Nephron (organoid): ENCODE measurements around the gene RIMBP2.

ENCODE experiments used
- H3K27ac Mint-ChIP-seq, 3 experiments: 2 replicates each; pipeline ENCODE4 v1.8.0; 2020; ENCODE audit warnings: mixed read lengths in 3 of 3, mild to moderate bottlenecking in 2 of 3, moderate library complexity in 1 of 3
- H3K27me3 Mint-ChIP-seq: 2 replicates; pipeline ENCODE4 v1.8.0; 2021; ENCODE audit warnings: low read depth, mild to moderate bottlenecking, moderate library complexity, mixed read lengths
- H3K36me3 Mint-ChIP-seq: 2 replicates; pipeline ENCODE4 v1.8.0; 2020; ENCODE audit warnings: low read depth, mixed read lengths
- H3K4me1 Mint-ChIP-seq: 2 replicates; pipeline ENCODE4 v1.8.0; 2020; ENCODE audit warnings: mixed read lengths
- H3K4me3 Mint-ChIP-seq, 3 experiments: 2 replicates each; pipeline ENCODE4 v1.8.0; 2020; ENCODE audit warnings: mild to moderate bottlenecking in 3 of 3, mixed read lengths in 3 of 3, moderate library complexity in 2 of 3
- H3K9me3 Mint-ChIP-seq: 2 replicates; pipeline ENCODE4 v1.8.0; 2020; ENCODE audit warnings: mixed read lengths
- CTCF ChIP-seq, 3 experiments: fragments of 200-600 bp; sonication (generic); IDR thresholded peaks; one replicate each; pipeline ENCODE4 v1.5.0; 2021; ENCODE audit warnings: antibody characterized with exemption in 3 of 3; ENCODE audit not compliant: unreplicated experiment in 3 of 3

Gene RIMBP2

DNA sequence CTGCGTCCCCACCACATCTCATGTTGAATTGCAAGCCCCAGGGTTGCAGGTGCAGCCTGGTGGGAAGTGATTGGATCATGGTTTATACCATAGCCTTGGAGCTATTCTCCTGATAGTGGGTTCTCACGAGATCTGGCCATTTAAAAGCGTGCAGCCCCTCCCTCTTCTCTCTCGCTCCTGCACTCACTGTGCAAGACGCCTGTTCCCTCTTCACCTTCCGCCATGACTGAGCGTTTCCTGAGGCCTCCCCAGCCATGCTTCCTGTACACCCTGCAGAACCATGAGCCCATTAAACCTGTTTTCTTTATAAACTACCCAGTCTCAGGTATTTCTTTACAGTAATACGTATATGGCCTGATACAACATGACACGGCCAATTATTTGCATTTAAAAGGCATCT is 146.6 kb downstream of the RIMBP2 start:
- no peak for TF ChIP-seq CTCF (IDR thresholded peaks at IDR 0.05; ENCODE audit: unreplicated experiment in 3 of 3)
- Mint-ChIP-seq H3K9me3 (peaks cover 11% of the 10 kb centered on the region), H3K36me3 (no peaks in the 10 kb centered on the region), H3K4me1 (peaks cover 12% of the 10 kb centered on the region), H3K27me3 (peaks cover 8% of the 10 kb centered on the region), H3K4me3 (no peak overlapping the region), H3K27ac (no peak overlapping the region)

DNA sequence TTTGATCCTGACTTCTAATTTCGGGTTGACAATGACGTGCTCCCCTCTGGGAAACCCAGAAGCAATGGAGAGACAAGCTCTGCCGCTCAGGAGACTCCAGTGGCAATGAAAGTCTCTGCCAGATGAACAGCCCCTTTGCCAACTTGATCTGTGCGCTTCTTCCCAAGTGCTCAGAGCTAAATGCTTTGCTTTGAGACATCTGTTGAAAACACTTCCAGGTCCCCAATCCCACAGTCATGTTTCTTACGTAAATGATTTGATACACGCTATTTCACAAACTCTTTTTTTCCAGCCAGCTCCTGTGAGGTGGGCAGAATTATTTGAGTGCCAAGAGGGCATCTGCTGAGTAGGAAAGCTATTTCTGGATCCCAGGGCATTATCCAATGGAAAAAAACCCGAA is 147.6 kb downstream of the RIMBP2 start:
- peaks cover 8% of the 10 kb centered on the region for H3K27me3 Mint-ChIP-seq
- no peak for TF ChIP-seq CTCF (IDR thresholded peaks at IDR 0.05; ENCODE audit: unreplicated experiment in 3 of 3)
- no peaks in the 10 kb centered on the region for H3K36me3 Mint-ChIP-seq
- H3K27ac Mint-ChIP-seq: no peak overlapping the region
- no peak overlapping the region for H3K4me3 Mint-ChIP-seq
- H3K9me3 Mint-ChIP-seq: peaks cover 15% of the 10 kb centered on the region
- H3K4me1 Mint-ChIP-seq: peaks cover 5% of the 10 kb centered on the region

DNA sequence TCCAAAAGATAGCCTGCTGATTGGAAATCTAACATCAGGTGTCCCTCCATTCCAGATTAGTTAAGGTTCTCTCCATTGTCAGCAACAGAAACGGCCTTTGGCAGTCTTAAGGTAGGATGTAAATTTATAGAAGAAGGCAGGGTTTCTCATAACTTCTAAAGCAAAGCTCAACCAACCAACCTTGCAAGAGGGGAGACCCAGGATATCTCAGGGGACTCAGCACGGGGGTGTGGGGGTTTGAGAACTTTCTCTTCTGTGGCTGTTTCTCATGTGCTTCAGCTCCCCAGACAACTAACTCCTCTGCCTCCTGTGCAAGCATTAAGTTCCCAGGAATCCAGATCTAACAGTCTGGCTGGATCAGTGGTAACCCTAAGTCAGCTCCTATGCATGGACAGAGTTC is 148.1 kb downstream of the RIMBP2 start:
- no peak overlapping the region for H3K4me3 Mint-ChIP-seq
- peaks cover under 1% of the 10 kb centered on the region for H3K4me1 Mint-ChIP-seq
- no peak for TF ChIP-seq CTCF (IDR thresholded peaks at IDR 0.05; ENCODE audit: unreplicated experiment in 3 of 3)
- no peaks in the 10 kb centered on the region for H3K36me3 Mint-ChIP-seq
- peaks cover 4% of the 10 kb centered on the region for H3K27me3 Mint-ChIP-seq
- no peak overlapping the region for H3K27ac Mint-ChIP-seq
- H3K9me3 Mint-ChIP-seq: peaks cover 15% of the 10 kb centered on the region

- no peaks in the 10 kb centered on the region for H3K36me3 Mint-ChIP-seq
- no peak for TF ChIP-seq CTCF (IDR thresholded peaks at IDR 0.05; ENCODE audit: unreplicated experiment in 3 of 3)
- no peak overlapping the region for H3K27ac Mint-ChIP-seq
- peaks cover 15% of the 10 kb centered on the region for H3K9me3 Mint-ChIP-seq
- peaks cover 9% of the 10 kb centered on the region for H3K27me3 Mint-ChIP-seq
- no peaks in the 10 kb centered on the region for H3K4me1 Mint-ChIP-seq
- no peak overlapping the region for H3K4me3 Mint-ChIP-seq
Observed at GRCh38 chr12:130566446-130567155, 149.5 kb downstream of the RIMBP2 start.

DNA sequence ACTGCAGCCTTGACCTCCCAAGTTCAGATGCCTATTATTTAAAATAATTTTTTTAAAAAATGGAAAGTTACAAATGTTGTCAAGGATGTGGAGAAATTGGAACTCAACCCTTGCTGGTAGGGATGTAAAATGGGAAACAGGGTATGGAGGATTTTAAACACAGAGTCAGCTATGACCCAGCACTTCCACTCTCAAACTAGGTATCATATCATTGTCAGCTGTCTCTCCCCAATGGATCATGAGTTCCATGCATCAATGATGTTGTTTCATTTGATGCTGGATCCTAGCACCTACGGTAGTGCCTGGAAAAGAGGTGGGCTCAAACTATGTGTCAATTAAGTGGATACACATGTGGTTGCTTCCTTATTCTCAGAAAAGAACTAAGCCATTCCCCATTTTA is 150.9 kb downstream of the RIMBP2 start:
- H3K27me3 Mint-ChIP-seq: peaks cover 12% of the 10 kb centered on the region
- H3K4me3 Mint-ChIP-seq: no peak overlapping the region
- no peak for TF ChIP-seq CTCF (IDR thresholded peaks at IDR 0.05; ENCODE audit: unreplicated experiment in 3 of 3)
- no peaks in the 10 kb centered on the region for H3K36me3 Mint-ChIP-seq
- H3K4me1 Mint-ChIP-seq: no peaks in the 10 kb centered on the region
- peaks cover 13% of the 10 kb centered on the region for H3K9me3 Mint-ChIP-seq
- no peak overlapping the region for H3K27ac Mint-ChIP-seq

GRCh38 chr12:130563323-130563722 is 152.8 kb downstream of the RIMBP2 start:
- no peak for TF ChIP-seq CTCF (IDR thresholded peaks at IDR 0.05; ENCODE audit: unreplicated experiment in 3 of 3)
- Mint-ChIP-seq H3K4me3 (no peak overlapping the region), H3K9me3 (peaks cover 13% of the 10 kb centered on the region), H3K36me3 (no peaks in the 10 kb centered on the region), H3K4me1 (peaks cover under 1% of the 10 kb centered on the region), H3K27ac (no peak overlapping the region), H3K27me3 (peaks cover 10% of the 10 kb centered on the region)
